ENCODE results near the gene TXN. TPM values are rescaled to one million over a fixed set of nuclear protein-coding genes. Genes with fewer than 3 reads are reported as not detected.

TXN gene
- total RNA-seq, 1 donor from 2014 or later, result 205 TPM

DNA sequence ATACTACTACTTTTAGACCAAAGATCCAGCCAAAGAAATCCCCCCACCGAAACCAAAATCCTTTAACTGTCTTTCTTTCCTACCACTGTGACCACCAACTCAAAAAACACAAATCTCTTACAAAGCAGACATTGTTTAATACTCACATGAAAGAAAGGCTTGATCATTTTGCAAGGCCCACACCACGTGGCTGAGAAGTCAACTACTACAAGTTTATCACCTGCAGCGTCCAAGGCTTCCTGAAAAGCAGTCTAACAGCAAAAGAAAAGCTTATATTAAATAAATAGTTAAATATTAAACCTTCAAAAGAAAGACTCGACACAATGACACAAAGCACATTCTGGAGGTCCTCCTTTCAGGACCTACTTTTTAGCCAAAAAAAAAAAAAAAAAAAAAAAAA is 5.1 kb downstream of the TXN start:
- H3K9me3 Mint-ChIP-seq, result no peaks in the 10 kb centered on the region
- no peaks in the 10 kb centered on the region for H3K27me3 Mint-ChIP-seq
- H3K4me3 Mint-ChIP-seq, result peak overlapping the region; percentile 55
- DNase-seq (ENCODE audit: extremely low spot score, unreplicated experiment), result no peak
- H3K4me1 Mint-ChIP-seq (ENCODE audit: unreplicated experiment), result peaks cover 32% of the 10 kb centered on the region
- peak overlapping the region; percentile 64 for H3K27ac Mint-ChIP-seq
- peaks cover 27% of the 10 kb centered on the region for H3K36me3 Mint-ChIP-seq
- TF ChIP-seq, protein P1, sequence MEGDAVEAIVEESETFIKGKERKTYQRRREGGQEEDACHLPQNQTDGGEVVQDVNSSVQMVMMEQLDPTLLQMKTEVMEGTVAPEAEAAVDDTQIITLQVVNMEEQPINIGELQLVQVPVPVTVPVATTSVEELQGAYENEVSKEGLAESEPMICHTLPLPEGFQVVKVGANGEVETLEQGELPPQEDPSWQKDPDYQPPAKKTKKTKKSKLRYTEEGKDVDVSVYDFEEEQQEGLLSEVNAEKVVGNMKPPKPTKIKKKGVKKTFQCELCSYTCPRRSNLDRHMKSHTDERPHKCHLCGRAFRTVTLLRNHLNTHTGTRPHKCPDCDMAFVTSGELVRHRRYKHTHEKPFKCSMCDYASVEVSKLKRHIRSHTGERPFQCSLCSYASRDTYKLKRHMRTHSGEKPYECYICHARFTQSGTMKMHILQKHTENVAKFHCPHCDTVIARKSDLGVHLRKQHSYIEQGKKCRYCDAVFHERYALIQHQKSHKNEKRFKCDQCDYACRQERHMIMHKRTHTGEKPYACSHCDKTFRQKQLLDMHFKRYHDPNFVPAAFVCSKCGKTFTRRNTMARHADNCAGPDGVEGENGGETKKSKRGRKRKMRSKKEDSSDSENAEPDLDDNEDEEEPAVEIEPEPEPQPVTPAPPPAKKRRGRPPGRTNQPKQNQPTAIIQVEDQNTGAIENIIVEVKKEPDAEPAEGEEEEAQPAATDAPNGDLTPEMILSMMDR (conservative IDR thresholded peaks at IDR 0.05), result no peak

DNA sequence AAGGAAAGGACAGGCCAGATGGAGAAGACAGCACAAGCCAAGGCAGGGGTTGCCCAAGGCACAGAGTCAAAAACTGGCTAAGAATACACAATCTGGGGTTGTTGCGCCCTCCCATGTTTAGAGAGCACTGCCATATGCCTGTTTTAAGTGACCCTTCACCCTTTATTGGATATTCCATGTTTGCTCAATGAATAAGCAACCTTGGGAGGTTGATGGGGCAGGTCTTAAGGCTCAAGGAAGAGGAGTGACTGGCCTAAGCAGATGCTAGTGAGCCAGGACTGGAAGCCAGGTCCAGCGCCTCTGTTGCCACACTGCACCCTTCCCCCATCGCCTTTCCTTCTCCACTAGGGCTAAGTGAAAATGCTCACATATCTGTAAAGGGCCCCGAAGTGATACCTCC is 6.7 kb downstream of the TXN start:
- Mint-ChIP-seq H3K4me3 (no peak overlapping the region), H3K27ac (no peak overlapping the region), H3K36me3 (peaks cover 28% of the 10 kb centered on the region), H3K27me3 (no peaks in the 10 kb centered on the region), H3K4me1 (ENCODE audit: unreplicated experiment) (peaks cover 30% of the 10 kb centered on the region), H3K9me3 (no peaks in the 10 kb centered on the region)
- TF ChIP-seq, protein P1 (conservative IDR thresholded peaks at IDR 0.05), result no peak
- DNase-seq (ENCODE audit: extremely low spot score, unreplicated experiment), result no peak

DNA sequence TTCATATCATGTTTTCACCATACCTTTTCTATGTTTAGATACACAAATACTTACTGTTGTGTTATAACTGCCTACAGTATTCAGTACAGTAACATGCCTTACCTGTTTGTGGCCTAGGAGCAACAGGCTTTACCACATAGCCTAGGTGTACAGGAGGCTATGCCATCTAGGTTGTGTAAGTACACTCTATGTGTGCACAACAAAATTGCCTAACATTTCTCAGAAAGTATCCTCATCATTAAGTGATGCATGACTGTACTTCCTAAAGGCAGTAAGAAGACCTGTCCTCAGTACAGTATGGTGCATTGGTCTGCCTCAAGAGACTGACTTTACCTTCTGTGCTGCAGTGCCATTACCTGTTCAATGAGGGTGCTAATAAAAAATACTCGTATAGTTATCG is 7.9 kb downstream of the TXN start:
- Mint-ChIP-seq H3K4me1 (ENCODE audit: unreplicated experiment) (peaks cover 18% of the 10 kb centered on the region), H3K27me3 (no peaks in the 10 kb centered on the region), H3K4me3 (no peak overlapping the region), H3K27ac (no peak overlapping the region), H3K36me3 (peaks cover 31% of the 10 kb centered on the region), H3K9me3 (no peaks in the 10 kb centered on the region)
- DNase-seq (ENCODE audit: extremely low spot score, unreplicated experiment), result no peak
- TF ChIP-seq, protein P1 (conservative IDR thresholded peaks at IDR 0.05), result no peak

DNA sequence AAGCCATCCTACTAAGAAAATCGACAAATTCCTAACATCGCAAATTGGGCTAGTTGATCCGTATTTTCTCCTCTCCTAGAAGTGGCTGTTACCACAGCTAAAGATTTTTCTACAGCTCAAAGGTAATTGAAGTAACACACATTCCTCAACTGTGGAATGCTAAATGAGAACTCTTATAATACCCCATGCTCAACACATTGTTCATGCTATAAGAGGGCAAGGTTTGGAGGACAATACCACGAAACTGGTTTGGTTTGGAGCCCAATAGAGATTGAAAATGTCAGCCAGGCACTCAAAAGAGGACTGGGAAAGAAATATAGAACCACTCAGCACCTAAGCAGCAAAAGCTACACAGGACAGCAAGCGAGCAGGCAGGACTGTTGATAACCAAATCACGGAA is 10.1 kb downstream of the TXN start:
- no peaks in the 10 kb centered on the region for H3K27me3 Mint-ChIP-seq

DNA sequence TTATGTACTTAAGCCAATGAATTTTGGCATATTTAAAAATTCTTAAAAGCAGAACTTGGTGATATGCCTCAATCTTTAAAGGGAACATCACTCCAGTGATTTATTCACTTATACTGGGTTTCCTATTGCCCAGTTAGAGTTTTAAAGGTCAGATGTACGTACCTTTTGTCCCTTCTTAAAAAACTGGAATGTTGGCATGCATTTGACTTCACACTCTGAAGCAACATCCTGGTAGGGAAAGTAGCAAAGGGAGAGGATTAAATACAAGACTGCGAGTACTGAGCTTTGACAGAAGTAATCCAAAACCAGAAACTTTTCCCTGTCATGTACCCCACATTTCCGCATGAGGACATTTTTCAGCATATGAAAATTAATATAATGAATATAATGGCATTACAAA is 11.7 kb downstream of the TXN start:
- Mint-ChIP-seq H3K4me3 (no peak overlapping the region), H3K27me3 (no peaks in the 10 kb centered on the region), H3K27ac (no peak overlapping the region), H3K36me3 (peaks cover 32% of the 10 kb centered on the region), H3K9me3 (no peaks in the 10 kb centered on the region), H3K4me1 (ENCODE audit: unreplicated experiment) (peaks cover 6% of the 10 kb centered on the region)
- no peak for DNase-seq (ENCODE audit: extremely low spot score, unreplicated experiment)
- TF ChIP-seq, protein P1 (conservative IDR thresholded peaks at IDR 0.05), result no peak

More for the DNA sequence above, 10.1 kb downstream of the TXN start:
- no peak overlapping the region for H3K4me3 Mint-ChIP-seq
- H3K27ac Mint-ChIP-seq, result no peak overlapping the region
- DNase-seq (ENCODE audit: extremely low spot score, unreplicated experiment), result no peak
- TF ChIP-seq, protein P1 (conservative IDR thresholded peaks at IDR 0.05), result no peak
- H3K4me1 Mint-ChIP-seq (ENCODE audit: unreplicated experiment), result peaks cover 6% of the 10 kb centered on the region
- peaks cover 36% of the 10 kb centered on the region for H3K36me3 Mint-ChIP-seq
- H3K9me3 Mint-ChIP-seq, result no peaks in the 10 kb centered on the region

DNA sequence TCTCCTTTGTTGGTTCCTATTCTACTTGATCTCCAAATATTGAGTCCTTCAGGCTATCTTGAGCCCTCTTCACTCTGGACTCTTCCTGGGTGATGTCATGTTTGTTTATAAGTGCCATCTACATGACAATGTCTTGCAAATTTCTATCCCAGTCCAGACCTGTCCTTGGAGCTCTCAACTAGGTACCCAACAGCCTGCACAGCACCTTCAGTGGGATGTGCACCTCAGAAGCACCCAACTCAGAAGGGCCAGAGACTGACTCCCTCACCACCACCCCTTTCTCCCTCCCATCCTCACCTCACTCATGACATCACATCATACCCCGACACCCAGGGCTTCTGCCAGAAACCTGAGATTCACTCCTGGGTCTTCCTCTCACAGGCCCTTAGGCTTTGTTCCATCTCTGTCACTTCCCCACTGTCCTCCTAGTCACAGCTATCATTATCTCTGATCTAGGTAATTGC is 14.4 kb downstream of the TXN start:
- peaks cover 6% of the 10 kb centered on the region for H3K4me1 Mint-ChIP-seq (ENCODE audit: unreplicated experiment)
- no peaks in the 10 kb centered on the region for H3K27me3 Mint-ChIP-seq
- H3K36me3 Mint-ChIP-seq, result peaks cover 19% of the 10 kb centered on the region
- H3K9me3 Mint-ChIP-seq, result no peaks in the 10 kb centered on the region
- TF ChIP-seq, protein P1 (conservative IDR thresholded peaks at IDR 0.05), result no peak
- H3K4me3 Mint-ChIP-seq, result no peak overlapping the region
- DNase-seq (ENCODE audit: extremely low spot score, unreplicated experiment), result no peak
- no peak overlapping the region for H3K27ac Mint-ChIP-seq

Data from type B pancreatic cell (in vitro differentiated cells).